ENCODE measurements around the gene LINGO4. TPM values are rescaled to one million over a fixed set of nuclear protein-coding genes. Genes with fewer than 3 reads are reported as not detected.
A peak's percentile ranks its signal among the peaks of the same experiment; 100 is the strongest.

LINGO4 gene
- total RNA-seq, 4 donors from 2014 or later = 0.14 to 0.48 TPM; not detected in 2

- TF ChIP-seq POLR2A (IDR thresholded peaks at IDR 0.05) (no peak), CTCF (IDR thresholded peaks at IDR 0.05) (no peak), EP300 (IDR thresholded peaks at IDR 0.05; ENCODE audit: low read depth) (no peak), POLR2AphosphoS5 (IDR thresholded peaks at IDR 0.05) (no peak)
- WGBS, 2 donors (ENCODE audit: low coverage in 1 of 2) = 53% methylated on average over 70 of the region's 117 CpGs; no CpG with 5 or more reads in 1 of the 2 donors
- Histone ChIP-seq H3K27me3 (peaks cover 40% of the 10 kb centered on the region), H3K9me3 (no peaks in the 10 kb centered on the region), H3K27ac (peak overlapping the region; percentile 80 to 91 (median 89)), H3K4me3 (peak overlapping the region in 3 of 4 donors; percentile 14 to 54 (median 34)), H3K4me1 (peaks cover 3 to 49% (median 26%) of the 10 kb centered on the region in 4 donors), H3K36me3 (no peaks in the 10 kb centered on the region)
- intact Hi-C loops (cut with DNase I; ENCODE audit: low total_unique reads) = no loop called here
- DNase-seq = no peak
- in situ Hi-C loops (cut with MboI; ENCODE audit: low pct_ligation_motif_present in 1 of 4, low pct_unique_long_range_greater_than_20kb in 1 of 4, low sequenced_read_pairs in 3 of 4) = no loop called here
These were observed 33.2 kb upstream of the LINGO4 start for GRCh38 chr1:151838222-151839081.

- Histone ChIP-seq H3K27ac (peak overlapping the region in 3 of 4 donors; percentile 65 to 91 (median 65)), H3K27me3 (peaks cover 40% of the 10 kb centered on the region), H3K9me3 (no peaks in the 10 kb centered on the region), H3K4me1 (peaks cover 3 to 55% (median 30%) of the 10 kb centered on the region in 4 donors), H3K4me3 (peak overlapping the region in 3 of 4 donors; percentile 14 to 54 (median 34)), H3K36me3 (no peaks in the 10 kb centered on the region)
- WGBS, 2 donors (ENCODE audit: low coverage in 1 of 2) = 60% methylated on average over 25 of the region's 26 CpGs; no CpG with 5 or more reads in 1 of the 2 donors
- no peak for DNase-seq
- intact Hi-C loops (cut with DNase I; ENCODE audit: low total_unique reads) = no loop called here
- in situ Hi-C loops (cut with MboI; ENCODE audit: low pct_ligation_motif_present in 1 of 4, low pct_unique_long_range_greater_than_20kb in 1 of 4, low sequenced_read_pairs in 3 of 4) = no loop called here
- TF ChIP-seq EP300 (IDR thresholded peaks at IDR 0.05; ENCODE audit: low read depth) (no peak), POLR2A (IDR thresholded peaks at IDR 0.05) (no peak)
These were observed 32.6 kb upstream of the LINGO4 start for GRCh38 chr1:151837884-151838221.

GRCh38 chr1:151837197-151837596 is 32.0 kb upstream of the LINGO4 start:
- WGBS, 2 donors (ENCODE audit: low coverage in 1 of 2) = 34 to 50% methylated on average over 2 to 3 of the region's 3 CpGs

GRCh38 chr1:151835596-151835995 is 30.4 kb upstream of the LINGO4 start:
- in situ Hi-C loops (cut with MboI; ENCODE audit: low pct_ligation_motif_present in 1 of 4, low pct_unique_long_range_greater_than_20kb in 1 of 4, low sequenced_read_pairs in 3 of 4) (no loop called here), intact Hi-C loops (cut with DNase I; ENCODE audit: low total_unique reads) (no loop called here)
- H3K27me3 ChIP-seq = peaks cover 36% of the 10 kb centered on the region
- DNase-seq = no peak
- no peak overlapping the region for H3K4me3 ChIP-seq
- peak overlapping the region in 1 of 4 donors; percentile 65 for H3K27ac ChIP-seq
- no peak for TF ChIP-seq CTCF (IDR thresholded peaks at IDR 0.05)
- no peak for TF ChIP-seq EP300 (IDR thresholded peaks at IDR 0.05; ENCODE audit: low read depth)
- no peak for TF ChIP-seq POLR2A (IDR thresholded peaks at IDR 0.05)
- TF ChIP-seq POLR2AphosphoS5 (IDR thresholded peaks at IDR 0.05) = no peak
- H3K4me1 ChIP-seq = peaks cover 12 to 63% (median 45%) of the 10 kb centered on the region in 4 donors
- no peaks in the 10 kb centered on the region for H3K36me3 ChIP-seq
- no peaks in the 10 kb centered on the region for H3K9me3 ChIP-seq
- WGBS, 2 donors (ENCODE audit: low coverage in 1 of 2) = 96 to 100% methylated on average over 3 to 7 of the region's 7 CpGs

More at GRCh38 chr1:151837197-151837596, 32.0 kb upstream of the LINGO4 start:
- no peaks in the 10 kb centered on the region for H3K36me3 ChIP-seq
- H3K27ac ChIP-seq = peak overlapping the region; percentile 63 to 91 (median 65)
- DNase-seq = no peak
- no peak for TF ChIP-seq EP300 (IDR thresholded peaks at IDR 0.05; ENCODE audit: low read depth)
- no peak for TF ChIP-seq POLR2A (IDR thresholded peaks at IDR 0.05)
- no peak for TF ChIP-seq POLR2AphosphoS5 (IDR thresholded peaks at IDR 0.05)
- no peak for TF ChIP-seq CTCF (IDR thresholded peaks at IDR 0.05)
- in situ Hi-C loops (cut with MboI; ENCODE audit: low pct_ligation_motif_present in 1 of 4, low pct_unique_long_range_greater_than_20kb in 1 of 4, low sequenced_read_pairs in 3 of 4) (no loop called here), intact Hi-C loops (cut with DNase I; ENCODE audit: low total_unique reads) (no loop called here)
- no peak overlapping the region for H3K4me3 ChIP-seq
- H3K4me1 ChIP-seq = peaks cover 9 to 61% (median 36%) of the 10 kb centered on the region in 4 donors
- H3K27me3 ChIP-seq = peaks cover 40% of the 10 kb centered on the region
- no peaks in the 10 kb centered on the region for H3K9me3 ChIP-seq

All from transverse colon (tissue), 4 donors.